IPS DF 6.9 (cell line): ENCODE measurements around the gene CLTCL1.

Experiments used
- DNase-seq: peaks from one replicate; pipeline ENCODE4 v3.0.0-alpha.2; 2013; ENCODE audit warnings: low read depth, low spot score
- H3K27ac ChIP-seq: one replicate; pipeline ENCODE4 v1.5.1; 2013; ENCODE audit warnings: low read length, control low read depth
- H3K27me3 ChIP-seq: 2 replicates; pipeline ENCODE4 v1.6.1; 2013; ENCODE audit warnings: mild to moderate bottlenecking, low read length; ENCODE audit not compliant: control insufficient read depth, insufficient read depth
- H3K36me3 ChIP-seq: 2 replicates; pipeline ENCODE4 v1.6.1; 2013; ENCODE audit warnings: low read length; ENCODE audit not compliant: control insufficient read depth, insufficient read depth
- H3K4me1 ChIP-seq: 2 replicates; pipeline ENCODE4 v1.6.1; 2013; ENCODE audit warnings: low read length; ENCODE audit not compliant: control insufficient read depth, insufficient read depth
- H3K4me3 ChIP-seq: 2 replicates; pipeline ENCODE4 v1.5.1; 2013; ENCODE audit warnings: mild to moderate bottlenecking, low read length
- H3K9me3 ChIP-seq: 2 replicates; pipeline ENCODE4 v1.6.1; 2013; ENCODE audit warnings: low read length, inconsistent platforms; ENCODE audit not compliant: control insufficient read depth, insufficient read depth
- WGBS: extraction: QIAGEN DNeasy Blood & Tissue Kit; methylation state at CpG from one replicate; pipeline ENCODE4 v1.1.7; 2013; ENCODE audit warnings: mixed read lengths, missing lambda C conversion rate; ENCODE audit not compliant: insufficient read length, insufficient coverage; 5-methylcytosine and 5-hydroxymethylcytosine counted together

The CLTCL1 gene

GRCh38 chr22:19231986-19232385, 59.5 kb downstream of the CLTCL1 start:
- Histone ChIP-seq H3K4me1 (no peaks in the 10 kb centered on the region), H3K27ac (no peak overlapping the region), H3K4me3 (no peak overlapping the region), H3K9me3 (no peaks in the 10 kb centered on the region), H3K27me3 (no peaks in the 10 kb centered on the region), H3K36me3 (peaks cover 10% of the 10 kb centered on the region; the same call in 1 of the 2 replicates)
- DNase-seq = no peak
- no CpG with 5 or more reads among the region's 3 CpGs for WGBS

- Histone ChIP-seq H3K9me3 (no peaks in the 10 kb centered on the region), H3K27ac (no peak overlapping the region), H3K4me3 (no peak overlapping the region), H3K4me1 (no peaks in the 10 kb centered on the region), H3K36me3 (peaks cover 9% of the 10 kb centered on the region; the same call in 1 of the 2 replicates), H3K27me3 (no peaks in the 10 kb centered on the region)
- WGBS = no CpG with 5 or more reads among the region's 2 CpGs
- no peak for DNase-seq
Measured at GRCh38 chr22:19229600-19229999, 61.9 kb downstream of the CLTCL1 start.

GRCh38 chr22:19228179-19228578, 63.3 kb downstream of the CLTCL1 start:
- no peak overlapping the region for H3K27ac ChIP-seq
- no peak for DNase-seq
- H3K4me3 ChIP-seq = no peak overlapping the region
- no peaks in the 10 kb centered on the region for H3K9me3 ChIP-seq
- peaks cover 7% of the 10 kb centered on the region; the same call in 1 of the 2 replicates for H3K36me3 ChIP-seq
- H3K4me1 ChIP-seq = no peaks in the 10 kb centered on the region
- no peaks in the 10 kb centered on the region for H3K27me3 ChIP-seq
- no CpG with 5 or more reads among the region's 4 CpGs for WGBS

- H3K27ac ChIP-seq = no peak overlapping the region
- no peaks in the 10 kb centered on the region for H3K4me1 ChIP-seq
- H3K9me3 ChIP-seq = no peaks in the 10 kb centered on the region
- no peak for DNase-seq
- no peak overlapping the region for H3K4me3 ChIP-seq
- H3K36me3 ChIP-seq = peaks cover 10% of the 10 kb centered on the region
- H3K27me3 ChIP-seq = no peaks in the 10 kb centered on the region
Measured at GRCh38 chr22:19226428-19226827, 65.1 kb downstream of the CLTCL1 start.

GRCh38 chr22:19225560-19225959, 66.0 kb downstream of the CLTCL1 start:
- peaks cover 16% of the 10 kb centered on the region for H3K36me3 ChIP-seq
- no peaks in the 10 kb centered on the region for H3K4me1 ChIP-seq
- no peaks in the 10 kb centered on the region for H3K27me3 ChIP-seq
- no peak overlapping the region for H3K4me3 ChIP-seq
- H3K9me3 ChIP-seq = no peaks in the 10 kb centered on the region
- WGBS = no CpG with 5 or more reads among the region's 3 CpGs
- no peak for DNase-seq
- H3K27ac ChIP-seq = no peak overlapping the region

GRCh38 chr22:19224985-19225384, 66.5 kb downstream of the CLTCL1 start:
- no peak for DNase-seq
- no peaks in the 10 kb centered on the region for H3K27me3 ChIP-seq
- H3K36me3 ChIP-seq = peaks cover 16% of the 10 kb centered on the region
- no peaks in the 10 kb centered on the region for H3K9me3 ChIP-seq
- H3K4me3 ChIP-seq = no peak overlapping the region
- H3K4me1 ChIP-seq = no peaks in the 10 kb centered on the region
- no peak overlapping the region for H3K27ac ChIP-seq
- WGBS = no CpG with 5 or more reads among the region's 7 CpGs

GRCh38 chr22:19224557-19224956, 67.0 kb downstream of the CLTCL1 start:
- Histone ChIP-seq H3K27ac (no peak overlapping the region), H3K9me3 (no peaks in the 10 kb centered on the region), H3K4me3 (no peak overlapping the region), H3K4me1 (no peaks in the 10 kb centered on the region), H3K36me3 (peaks cover 16% of the 10 kb centered on the region), H3K27me3 (no peaks in the 10 kb centered on the region)
- WGBS = no CpG with 5 or more reads among the region's 5 CpGs
- DNase-seq = no peak

GRCh38 chr22:19223617-19224016, 67.9 kb downstream of the CLTCL1 start:
- no peaks in the 10 kb centered on the region for H3K27me3 ChIP-seq
- DNase-seq = no peak
- H3K36me3 ChIP-seq = peaks cover 16% of the 10 kb centered on the region
- no CpG with 5 or more reads among the region's 6 CpGs for WGBS
- no peak overlapping the region for H3K27ac ChIP-seq
- H3K4me1 ChIP-seq = peaks cover under 1% of the 10 kb centered on the region
- H3K4me3 ChIP-seq = no peak overlapping the region
- H3K9me3 ChIP-seq = no peaks in the 10 kb centered on the region

GRCh38 chr22:19223110-19223509, 68.4 kb downstream of the CLTCL1 start:
- Histone ChIP-seq H3K4me3 (no peak overlapping the region), H3K36me3 (peaks cover 16% of the 10 kb centered on the region), H3K27me3 (no peaks in the 10 kb centered on the region), H3K9me3 (no peaks in the 10 kb centered on the region), H3K27ac (no peak overlapping the region), H3K4me1 (peaks cover 4% of the 10 kb centered on the region)
- DNase-seq = no peak
- WGBS = no CpG with 5 or more reads among the region's 9 CpGs

- Histone ChIP-seq H3K9me3 (no peaks in the 10 kb centered on the region), H3K4me3 (no peak overlapping the region), H3K4me1 (peaks cover 4% of the 10 kb centered on the region), H3K27ac (no peak overlapping the region), H3K27me3 (no peaks in the 10 kb centered on the region), H3K36me3 (peaks cover 16% of the 10 kb centered on the region)
- WGBS = no CpG with 5 or more reads among the region's 11 CpGs
- DNase-seq = no peak
Measured at GRCh38 chr22:19222242-19223005, 69.1 kb downstream of the CLTCL1 start.

- no CpG with 5 or more reads among the region's 3 CpGs for WGBS
- no peaks in the 10 kb centered on the region for H3K9me3 ChIP-seq
- H3K36me3 ChIP-seq = peaks cover 16% of the 10 kb centered on the region
Measured at GRCh38 chr22:19220867-19221266, 70.7 kb downstream of the CLTCL1 start.

More at GRCh38 chr22:19220867-19221266, 70.7 kb downstream of the CLTCL1 start:
- DNase-seq = no peak
- Histone ChIP-seq H3K27me3 (no peaks in the 10 kb centered on the region), H3K4me3 (no peak overlapping the region), H3K4me1 (peaks cover 4% of the 10 kb centered on the region), H3K27ac (no peak overlapping the region)
